Smooth muscle cell (in vitro differentiated cells): ENCODE measurements around the gene FRRS1. TPM values are rescaled to one million over a fixed set of nuclear protein-coding genes. Genes with fewer than 3 reads are reported as not detected.

Experiments
- DNase-seq: peaks from one replicate; lab custom pipeline; 2025; ENCODE audit not compliant: unreplicated experiment; lab: John Stamatoyannopoulos, UW
- H2AFZ ChIP-seq: fragments of 200-600 bp; sonication (generic); 2 replicates; pipeline ENCODE4 v1.6.0; 2016; ENCODE audit warnings: antibody characterized with exemption, low read depth, mild to moderate bottlenecking
- H3F3A ChIP-seq: fragments of 200-600 bp; sonication (generic); 2 replicates; pipeline ENCODE4 v1.6.0; 2017; ENCODE audit warnings: antibody characterized with exemption, low read depth
- H3K27ac ChIP-seq: fragments of 200-600 bp; sonication (generic); 2 replicates; pipeline ENCODE4 v1.5.1; 2016; ENCODE audit warnings: low read depth, mild to moderate bottlenecking
- H3K27me3 ChIP-seq: fragments of 200-600 bp; sonication (generic); 2 replicates; pipeline ENCODE4 v1.6.1; 2016; ENCODE audit warnings: low read depth, mild to moderate bottlenecking
- H3K36me3 ChIP-seq: fragments of 200-600 bp; sonication (generic); 2 replicates; pipeline ENCODE4 v1.5.1; 2016; ENCODE audit warnings: low read depth
- H3K4me1 ChIP-seq: fragments of 200-600 bp; sonication (generic); 2 replicates; pipeline ENCODE4 v1.5.1; 2016; ENCODE audit warnings: low read depth
- H3K4me2 ChIP-seq: fragments of 200-600 bp; sonication (generic); 2 replicates; pipeline ENCODE4 v1.6.0; 2016; ENCODE audit warnings: mild to moderate bottlenecking
- H3K4me3 ChIP-seq: fragments of 200-600 bp; sonication (generic); 2 replicates; pipeline ENCODE4 v1.5.1; 2016; ENCODE audit warnings: mild to moderate bottlenecking
- H3K79me2 ChIP-seq: fragments of 200-600 bp; sonication (generic); 2 replicates; pipeline ENCODE4 v1.6.0; 2016; ENCODE audit warnings: low read depth, mild to moderate bottlenecking
- H3K9ac ChIP-seq: fragments of 200-600 bp; sonication (generic); 2 replicates; pipeline ENCODE4 v1.6.0; 2016; ENCODE audit warnings: low read depth
- H3K9me3 ChIP-seq: fragments of 200-600 bp; sonication (generic); replicated peaks from 2 replicates; pipeline ENCODE4 v1.5.1; 2016; ENCODE audit warnings: low read depth
- H4K20me1 ChIP-seq: fragments of 200-600 bp; sonication (generic); 2 replicates; pipeline ENCODE4 v1.6.0; 2016; ENCODE audit warnings: low read depth
- CTCF ChIP-seq: fragments of 200-600 bp; sonication (generic); IDR thresholded peaks from 2 replicates; pipeline ENCODE4 v1.5.1; 2017; ENCODE audit warnings: borderline replicate concordance, mild to moderate bottlenecking, antibody characterized with exemption; ENCODE audit not compliant: insufficient read depth, poor library complexity, severe bottlenecking
- WGBS: methylation state at CpG from one replicate; pipeline ENCODE4 v1.1.7; 2016; ENCODE audit warnings: low lambda C conversion rate; 5-methylcytosine and 5-hydroxymethylcytosine counted together
- polyA plus RNA-seq: library from polyadenylated mRNA; unstranded; fragments of >200 nt; fragmentation: Nextera tagmentation; extraction: Ambion mirVana; gene quantifications from 2 replicates; pipeline ENCODE4 v1.2.1, GENCODE V29; 2016
- total RNA-seq: library from RNA; depleted of rRNA; stranded (reverse); fragments of >200 nt; gene quantifications from 2 replicates; pipeline ENCODE4 v1.2.3, GENCODE V29; 2014

FRRS1 gene
- total and polyA plus RNA-seq, 2 experiments from 2014 or later, result 0.79 to 17.0 TPM

GRCh38 chr1:99669376-99669775 lies 97.1 kb downstream of the FRRS1 start:
- Histone ChIP-seq H3K27ac (no peak overlapping the region), H3K9ac (no peak overlapping the region), H3K9me3 (no peaks in the 10 kb centered on the region), H3K36me3 (no peaks in the 10 kb centered on the region), H3K4me1 (no peaks in the 10 kb centered on the region), H3K27me3 (no peaks in the 10 kb centered on the region), H3K4me2 (no peak overlapping the region), H4K20me1 (no peaks in the 10 kb centered on the region), H3K4me3 (no peak overlapping the region), H3K79me2 (no peaks in the 10 kb centered on the region), H3F3A (no peaks in the 10 kb centered on the region), H2AFZ (no peak overlapping the region)
- WGBS, result 48% methylated on average over 4 of the region's 4 CpGs
- no peak for TF ChIP-seq CTCF
- no peak for DNase-seq

GRCh38 chr1:99665212-99665611 lies 101.2 kb downstream of the FRRS1 start:
- H3K36me3 ChIP-seq, result no peaks in the 10 kb centered on the region
- peaks cover 9% of the 10 kb centered on the region for H3K4me1 ChIP-seq
- no peak overlapping the region for H3K27ac ChIP-seq
- WGBS, result 95% methylated on average over 1 of the region's 1 CpG
- H3K27me3 ChIP-seq, result no peaks in the 10 kb centered on the region
- no peaks in the 10 kb centered on the region for H3K9me3 ChIP-seq
- no peak overlapping the region for H3K4me2 ChIP-seq
- H3K4me3 ChIP-seq, result no peak overlapping the region
- TF ChIP-seq CTCF, result no peak
- no peak overlapping the region for H2AFZ ChIP-seq
- no peak overlapping the region for H3K9ac ChIP-seq
- no peaks in the 10 kb centered on the region for H3K79me2 ChIP-seq
- H4K20me1 ChIP-seq, result no peaks in the 10 kb centered on the region
- no peaks in the 10 kb centered on the region for H3F3A ChIP-seq
- DNase-seq, result no peak

GRCh38 chr1:99663501-99663900 lies 102.9 kb downstream of the FRRS1 start:
- Histone ChIP-seq H4K20me1 (no peaks in the 10 kb centered on the region), H3K4me3 (no peak overlapping the region), H3K4me1 (peaks cover 9% of the 10 kb centered on the region), H3K4me2 (no peak overlapping the region), H3K79me2 (no peaks in the 10 kb centered on the region), H3K36me3 (no peaks in the 10 kb centered on the region), H3K9ac (no peak overlapping the region), H3K27me3 (no peaks in the 10 kb centered on the region), H3K9me3 (no peaks in the 10 kb centered on the region), H2AFZ (no peak overlapping the region), H3F3A (no peaks in the 10 kb centered on the region), H3K27ac (no peak overlapping the region)
- no peak for TF ChIP-seq CTCF
- no peak for DNase-seq
- WGBS, result 84% methylated on average over 2 of the region's 2 CpGs

GRCh38 chr1:99662539-99663080 lies 103.8 kb downstream of the FRRS1 start:
- Histone ChIP-seq H3K79me2 (no peaks in the 10 kb centered on the region), H3K27me3 (no peaks in the 10 kb centered on the region), H3K27ac (no peak overlapping the region), H4K20me1 (no peaks in the 10 kb centered on the region), H2AFZ (no peak overlapping the region), H3K4me1 (peaks cover 9% of the 10 kb centered on the region), H3K36me3 (no peaks in the 10 kb centered on the region), H3F3A (no peaks in the 10 kb centered on the region), H3K9ac (no peak overlapping the region), H3K4me2 (no peak overlapping the region), H3K9me3 (no peaks in the 10 kb centered on the region), H3K4me3 (no peak overlapping the region)
- WGBS, result 47% methylated on average over 3 of the region's 3 CpGs
- no peak for TF ChIP-seq CTCF
- DNase-seq, result no peak
